Measurements from ENCODE around the gene LRTM2.

DNA sequence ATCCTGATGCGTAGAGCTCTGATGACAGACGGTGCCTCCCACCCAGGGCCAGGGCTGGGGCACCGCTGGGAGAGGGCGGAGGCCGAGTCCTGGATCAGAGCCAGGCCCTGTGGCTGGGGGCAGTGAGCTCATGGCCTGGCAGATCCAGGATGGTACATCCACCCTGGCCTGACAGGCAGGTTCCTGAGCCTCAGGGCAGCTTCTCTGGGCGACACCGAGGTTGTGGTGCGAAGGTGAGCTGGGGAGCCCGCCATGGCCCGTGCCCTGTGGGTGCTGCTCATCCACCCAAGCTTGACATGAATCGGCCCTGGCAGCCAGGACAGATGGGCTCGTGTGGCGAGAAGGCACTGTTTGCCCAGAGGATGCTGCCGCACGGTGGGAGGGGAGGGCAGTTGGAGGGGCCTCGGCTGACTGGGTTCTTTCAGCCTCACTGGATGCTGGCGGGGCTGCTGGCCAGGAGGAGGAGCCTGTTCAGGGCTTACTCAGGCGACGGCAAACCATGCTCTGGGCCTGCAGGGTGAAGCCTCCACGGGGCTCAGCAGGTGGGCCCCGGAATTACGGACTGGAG lies 16.6 kb downstream of the LRTM2 start:
- TF ChIP-seq POLR2A (IDR thresholded peaks at IDR 0.05): no peak
- TF ChIP-seq, protein P1, sequence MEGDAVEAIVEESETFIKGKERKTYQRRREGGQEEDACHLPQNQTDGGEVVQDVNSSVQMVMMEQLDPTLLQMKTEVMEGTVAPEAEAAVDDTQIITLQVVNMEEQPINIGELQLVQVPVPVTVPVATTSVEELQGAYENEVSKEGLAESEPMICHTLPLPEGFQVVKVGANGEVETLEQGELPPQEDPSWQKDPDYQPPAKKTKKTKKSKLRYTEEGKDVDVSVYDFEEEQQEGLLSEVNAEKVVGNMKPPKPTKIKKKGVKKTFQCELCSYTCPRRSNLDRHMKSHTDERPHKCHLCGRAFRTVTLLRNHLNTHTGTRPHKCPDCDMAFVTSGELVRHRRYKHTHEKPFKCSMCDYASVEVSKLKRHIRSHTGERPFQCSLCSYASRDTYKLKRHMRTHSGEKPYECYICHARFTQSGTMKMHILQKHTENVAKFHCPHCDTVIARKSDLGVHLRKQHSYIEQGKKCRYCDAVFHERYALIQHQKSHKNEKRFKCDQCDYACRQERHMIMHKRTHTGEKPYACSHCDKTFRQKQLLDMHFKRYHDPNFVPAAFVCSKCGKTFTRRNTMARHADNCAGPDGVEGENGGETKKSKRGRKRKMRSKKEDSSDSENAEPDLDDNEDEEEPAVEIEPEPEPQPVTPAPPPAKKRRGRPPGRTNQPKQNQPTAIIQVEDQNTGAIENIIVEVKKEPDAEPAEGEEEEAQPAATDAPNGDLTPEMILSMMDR (IDR thresholded peaks at IDR 0.05): no peak
- TF ChIP-seq POLR2AphosphoS5 (IDR thresholded peaks at IDR 0.05): no peak
